Activated effector memory CD4-positive, alpha-beta T cell treated with anti-CD3 and anti-CD28 coated beads, Interleukin-2, amount 50 U/mL, for 16 hours (primary cell): ENCODE results near the gene MPV17L2.
"Not testable (repeated sequence)": the region's sequence is repeated elsewhere in the genome, so short reads cannot be mapped to it uniquely, and the experiment has no call there.

ENCODE experiments used
- DNase-seq: peaks from one replicate; pipeline ENCODE4 v3.0.0-alpha.2; 2020

MPV17L2 gene

GRCh38 chr19:18192673-18193387, at the start of gene MPV17L2:
MPV17L2 (plus strand) TSS chr19:18193218; CDS start chr19:18193282, 64 bp downstream.
- DNase-seq = peak; percentile 100

GRCh38 chr19:18143902-18144301, 49.1 kb upstream of the MPV17L2 start:
- no peak for DNase-seq

GRCh38 chr19:18144361-18144760, 48.7 kb upstream of the MPV17L2 start:
- DNase-seq = no peak

GRCh38 chr19:18144906-18145305, 48.1 kb upstream of the MPV17L2 start:
- no peak for DNase-seq

GRCh38 chr19:18145391-18145999, 47.5 kb upstream of the MPV17L2 start:
- DNase-seq = no peak

- DNase-seq = no peak
These were observed 45.6 kb upstream of the MPV17L2 start for GRCh38 chr19:18147396-18147795.

- DNase-seq = no peak
These were observed 43.4 kb upstream of the MPV17L2 start for GRCh38 chr19:18149596-18149975.

- DNase-seq = no peak
These were observed 42.0 kb upstream of the MPV17L2 start for GRCh38 chr19:18150776-18151624.

- DNase-seq = peak; percentile 97
These were observed 40.6 kb upstream of the MPV17L2 start for GRCh38 chr19:18152442-18152816.

- peak; percentile 99 for DNase-seq
These were observed 40.0 kb upstream of the MPV17L2 start, which contains the start of gene PIK3R2 for GRCh38 chr19:18152817-18153555. PIK3R2 (plus strand) TSS chr19:18153163; CDS start chr19:18155880, 2,717 bp downstream.

- peak; percentile 75 for DNase-seq
These were observed 39.4 kb upstream of the MPV17L2 start for GRCh38 chr19:18153556-18154134.

- DNase-seq = no peak
These were observed 37.6 kb upstream of the MPV17L2 start for GRCh38 chr19:18155095-18156087.

- no peak for DNase-seq
These were observed 36.8 kb upstream of the MPV17L2 start for GRCh38 chr19:18156268-18156667.

- no peak for DNase-seq
These were observed 36.1 kb upstream of the MPV17L2 start for GRCh38 chr19:18156841-18157464.

GRCh38 chr19:18157465-18158063, 35.5 kb upstream of the MPV17L2 start:
- DNase-seq = no peak

GRCh38 chr19:18158467-18158866, 34.6 kb upstream of the MPV17L2 start:
- DNase-seq = no peak

GRCh38 chr19:18159059-18159616, 33.9 kb upstream of the MPV17L2 start:
- not testable (repeated sequence) for DNase-seq

- no peak for DNase-seq
These were observed 33.2 kb upstream of the MPV17L2 start for GRCh38 chr19:18159810-18160209.

GRCh38 chr19:18160493-18160970, 32.5 kb upstream of the MPV17L2 start:
- no peak for DNase-seq
